Right lobe of liver (tissue), 4 donors: ENCODE measurements around the gene EPB41L4B.
"Not testable (repeated sequence)": the region's sequence is repeated elsewhere in the genome, so short reads cannot be mapped to it uniquely, and the experiment has no call there.

ENCODE experiments used
- POLR2A ChIP-seq: fragments of 450-650 bp; IDR thresholded peaks from one replicate; pipeline ENCODE4 v1.6.1; 2017; ENCODE audit warnings: antibody characterized with exemption, mild to moderate bottlenecking
- TF ChIP-seq, protein P1 (sequence below), 4 donors: fragments of 200-600 bp in 3 of 4; fragments of 450-650 bp in 1 of 4; IDR thresholded peaks; one replicate each; pipeline versions ENCODE4 v1.5.1 to v1.8.0; 2016 to 2022; ENCODE audit warnings: antibody characterized with exemption in 4 of 4, mild to moderate bottlenecking in 2 of 4
- donor health status: DM: no; HTN: no; CAD: no.
- donor health status: DM: no; HTN: no; CAD: no.
- donor health status: DM: no; HTN: yes; CAD: no.

DNA sequence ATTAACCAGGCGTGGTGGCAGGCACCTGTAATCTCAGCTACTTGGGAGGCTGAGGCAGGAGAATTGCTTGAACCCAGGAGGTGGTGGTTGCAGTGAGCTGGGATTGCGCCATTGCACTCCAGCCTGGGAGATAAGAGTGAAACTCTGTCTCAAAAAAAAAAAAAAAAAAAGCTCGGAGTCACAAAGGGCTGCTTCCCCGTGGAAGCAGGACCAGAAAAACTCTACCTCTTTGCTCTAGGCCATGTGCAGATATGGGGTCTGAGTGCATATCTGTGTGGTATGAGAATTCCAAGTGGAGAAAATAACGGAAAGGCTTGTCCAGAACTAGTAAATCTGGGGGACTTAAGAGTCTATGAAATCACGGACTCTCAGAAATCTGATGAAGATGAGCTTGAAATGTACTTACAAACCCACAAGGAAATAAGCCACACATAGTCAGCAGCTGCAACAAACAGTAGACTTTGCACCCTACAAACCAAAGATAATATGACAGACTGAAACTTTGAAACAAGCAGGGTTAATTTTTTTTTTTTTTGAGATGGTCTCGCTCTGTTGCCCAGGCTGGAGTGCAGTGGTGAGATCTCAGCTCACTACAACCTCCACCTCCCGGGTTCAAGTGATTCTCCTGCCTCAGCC is 38.2 kb upstream of the EPB41L4B start:
- TF ChIP-seq, protein P1, sequence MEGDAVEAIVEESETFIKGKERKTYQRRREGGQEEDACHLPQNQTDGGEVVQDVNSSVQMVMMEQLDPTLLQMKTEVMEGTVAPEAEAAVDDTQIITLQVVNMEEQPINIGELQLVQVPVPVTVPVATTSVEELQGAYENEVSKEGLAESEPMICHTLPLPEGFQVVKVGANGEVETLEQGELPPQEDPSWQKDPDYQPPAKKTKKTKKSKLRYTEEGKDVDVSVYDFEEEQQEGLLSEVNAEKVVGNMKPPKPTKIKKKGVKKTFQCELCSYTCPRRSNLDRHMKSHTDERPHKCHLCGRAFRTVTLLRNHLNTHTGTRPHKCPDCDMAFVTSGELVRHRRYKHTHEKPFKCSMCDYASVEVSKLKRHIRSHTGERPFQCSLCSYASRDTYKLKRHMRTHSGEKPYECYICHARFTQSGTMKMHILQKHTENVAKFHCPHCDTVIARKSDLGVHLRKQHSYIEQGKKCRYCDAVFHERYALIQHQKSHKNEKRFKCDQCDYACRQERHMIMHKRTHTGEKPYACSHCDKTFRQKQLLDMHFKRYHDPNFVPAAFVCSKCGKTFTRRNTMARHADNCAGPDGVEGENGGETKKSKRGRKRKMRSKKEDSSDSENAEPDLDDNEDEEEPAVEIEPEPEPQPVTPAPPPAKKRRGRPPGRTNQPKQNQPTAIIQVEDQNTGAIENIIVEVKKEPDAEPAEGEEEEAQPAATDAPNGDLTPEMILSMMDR (IDR thresholded peaks at IDR 0.05): not testable (repeated sequence)
- not testable (repeated sequence) for TF ChIP-seq POLR2A
